HG02678 (cell line): Measurements from ENCODE around the gene EXD3.

Source experiments
- ATAC-seq: cut with Tn5 transposase; IDR thresholded peaks from one replicate; pipeline ENCODE4 v1.9.1; 2021; ENCODE audit warnings: mild to moderate bottlenecking, moderate library complexity; ENCODE audit not compliant: unreplicated experiment

Gene EXD3

GRCh38 chr9:137321726-137322361 lies 101.1 kb downstream of the EXD3 start:
- ATAC-seq = no peak

- ATAC-seq = no peak
Observed at GRCh38 chr9:137320555-137321384, 102.2 kb downstream of the EXD3 start.

- no peak for ATAC-seq
Observed at GRCh38 chr9:137319739-137320551, 103.0 kb downstream of the EXD3 start.

- no peak for ATAC-seq
Observed at GRCh38 chr9:137319011-137319738, 103.8 kb downstream of the EXD3 start.

- no peak for ATAC-seq
Observed at GRCh38 chr9:137318602-137319001, 104.4 kb downstream of the EXD3 start.

- no peak for ATAC-seq
Observed at GRCh38 chr9:137317718-137318511, 105.0 kb downstream of the EXD3 start.

- ATAC-seq = no peak
Observed at GRCh38 chr9:137317021-137317717, 105.8 kb downstream of the EXD3 start.

GRCh38 chr9:137316012-137316981 lies 106.7 kb downstream of the EXD3 start:
- no peak for ATAC-seq

- ATAC-seq = no peak
Observed at GRCh38 chr9:137315581-137316011, 107.4 kb downstream of the EXD3 start.

GRCh38 chr9:137314561-137315560 lies 108.1 kb downstream of the EXD3 start:
- no peak for ATAC-seq

- ATAC-seq = no peak
Observed at GRCh38 chr9:137313956-137314560, 108.9 kb downstream of the EXD3 start.

- ATAC-seq = no peak
Observed at GRCh38 chr9:137313326-137313936, 109.5 kb downstream of the EXD3 start.

GRCh38 chr9:137312852-137313325 lies 110.1 kb downstream of the EXD3 start:
- ATAC-seq = no peak

GRCh38 chr9:137311986-137312851 lies 110.7 kb downstream of the EXD3 start:
- ATAC-seq = no peak
